Measurements from ENCODE around the gene PRSS56. TPM values are rescaled to one million over a fixed set of nuclear protein-coding genes. Genes with fewer than 3 reads are reported as not detected.

The PRSS56 gene
- total and polyA plus RNA-seq, 2 of the 13 experiments (the other 11 are each of a cell fraction or from before 2014, with no cell fraction given), result not detected

- 0 out of 2 replicates have a peak, but pooled peaks have one; percentile 10 for TF ChIP-seq ZNF839 (CRISPR knock-in tag; IDR thresholded peaks at IDR 0.05; ENCODE audit: borderline replicate concordance)
- no peak for TF ChIP-seq HIVEP1 (CRISPR knock-in tag; IDR thresholded peaks at IDR 0.05)
- no peak for TF ChIP-seq KAT2B (IDR thresholded peaks at IDR 0.05; ENCODE audit: borderline replicate concordance, low read depth, low read length)
- no peak for TF ChIP-seq KIAA2018 (CRISPR knock-in tag; IDR thresholded peaks at IDR 0.05; ENCODE audit: borderline replicate concordance)
- TF ChIP-seq NCOR1 (IDR thresholded peaks at IDR 0.05; ENCODE audit: borderline replicate concordance, low read length), result no peak
- peak; percentile 45; the same call in 1 of the 2 replicates for TF ChIP-seq ZNF383 (CRISPR knock-in tag; IDR thresholded peaks at IDR 0.05; ENCODE audit: borderline replicate concordance)
- TF ChIP-seq ZNF576 (CRISPR knock-in tag; IDR thresholded peaks at IDR 0.05), result no peak
- no peak for TF ChIP-seq JUND (CRISPR knock-in tag; IDR thresholded peaks at IDR 0.05)
- no peak; the same call in 1 of the 2 replicates for TF ChIP-seq ZNF766 (CRISPR knock-in tag; IDR thresholded peaks at IDR 0.05; ENCODE audit: borderline replicate concordance)
- TF ChIP-seq MIXL1 (CRISPR knock-in tag; IDR thresholded peaks at IDR 0.05), result no peak
- TF ChIP-seq HNRNPLL (IDR thresholded peaks at IDR 0.05; ENCODE audit: low read depth, low read length, poor library complexity, severe bottlenecking), result peak; percentile 58
- TF ChIP-seq ISX (CRISPR knock-in tag; conservative IDR thresholded peaks at IDR 0.05), result no peak
These were observed 3.8 kb downstream of the PRSS56 start (continued) for GRCh38 chr2:232523682-232524597.

All from HepG2 (cell line).